Progenitor cell of endocrine pancreas (in vitro differentiated cells): ENCODE data around the gene MAPK9. TPM values are rescaled to one million over a fixed set of nuclear protein-coding genes. Genes with fewer than 3 reads are reported as not detected.
"Not testable (repeated sequence)": the region's sequence is repeated elsewhere in the genome, so short reads cannot be mapped to it uniquely, and the experiment has no call there.

Source experiments
- DNase-seq: peaks from one replicate; pipeline ENCODE4 v3.0.0; 2021; ENCODE audit warnings: low spot score; ENCODE audit not compliant: unreplicated experiment
- H3K27ac Mint-ChIP-seq: 2 replicates; pipeline ENCODE4 v1.8.0; 2021; ENCODE audit warnings: mild to moderate bottlenecking, moderate library complexity, mixed read lengths
- H3K27me3 Mint-ChIP-seq: 2 replicates; pipeline ENCODE4 v1.8.0; 2021; ENCODE audit warnings: mixed read lengths
- H3K36me3 Mint-ChIP-seq: 2 replicates; pipeline ENCODE4 v1.8.0; 2022; ENCODE audit warnings: mixed read lengths; ENCODE audit not compliant: insufficient read depth
- H3K4me1 Mint-ChIP-seq: 2 replicates; pipeline ENCODE4 v1.8.0; 2021; ENCODE audit warnings: low read depth, mixed read lengths
- H3K4me3 Mint-ChIP-seq: 2 replicates; pipeline ENCODE4 v1.8.0; 2021; ENCODE audit warnings: low read depth, mild to moderate bottlenecking, moderate library complexity, mixed read lengths
- H3K9me3 Mint-ChIP-seq: 2 replicates; pipeline ENCODE4 v1.8.0; 2021; ENCODE audit warnings: low read depth, mixed read lengths
- total RNA-seq: library from RNA; stranded (reverse); gene quantifications from 2 replicates; pipeline ENCODE4 v1.2.1, GENCODE V29; 2021
- TF ChIP-seq, protein P1 (sequence below): fragments of 200-600 bp; sonication (generic); IDR thresholded peaks from one replicate; pipeline ENCODE4 v1.5.0; 2021; ENCODE audit warnings: antibody characterized with exemption, mild to moderate bottlenecking; ENCODE audit not compliant: unreplicated experiment

MAPK9 gene
- total RNA-seq, 1 donor from 2014 or later, result 51.2 TPM

DNA sequence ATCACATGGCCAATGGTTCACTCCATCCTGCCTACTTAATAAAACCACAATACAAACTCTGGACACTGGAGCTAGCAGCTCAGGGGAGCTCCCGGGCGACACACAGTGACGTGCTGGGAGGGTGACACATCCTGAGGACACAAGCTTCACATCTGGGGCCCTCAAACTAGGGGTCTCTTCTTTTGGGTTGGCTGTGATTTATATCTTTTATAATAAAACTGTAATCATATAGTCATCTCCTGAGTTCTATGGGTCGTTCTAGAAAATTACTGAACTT is 12.1 kb upstream of the MAPK9 start:
- Mint-ChIP-seq H3K36me3 (no peaks in the 10 kb centered on the region), H3K27ac (no peak overlapping the region), H3K4me1 (no peaks in the 10 kb centered on the region), H3K27me3 (no peaks in the 10 kb centered on the region), H3K9me3 (no peaks in the 10 kb centered on the region), H3K4me3 (no peak overlapping the region)
- TF ChIP-seq, protein P1, sequence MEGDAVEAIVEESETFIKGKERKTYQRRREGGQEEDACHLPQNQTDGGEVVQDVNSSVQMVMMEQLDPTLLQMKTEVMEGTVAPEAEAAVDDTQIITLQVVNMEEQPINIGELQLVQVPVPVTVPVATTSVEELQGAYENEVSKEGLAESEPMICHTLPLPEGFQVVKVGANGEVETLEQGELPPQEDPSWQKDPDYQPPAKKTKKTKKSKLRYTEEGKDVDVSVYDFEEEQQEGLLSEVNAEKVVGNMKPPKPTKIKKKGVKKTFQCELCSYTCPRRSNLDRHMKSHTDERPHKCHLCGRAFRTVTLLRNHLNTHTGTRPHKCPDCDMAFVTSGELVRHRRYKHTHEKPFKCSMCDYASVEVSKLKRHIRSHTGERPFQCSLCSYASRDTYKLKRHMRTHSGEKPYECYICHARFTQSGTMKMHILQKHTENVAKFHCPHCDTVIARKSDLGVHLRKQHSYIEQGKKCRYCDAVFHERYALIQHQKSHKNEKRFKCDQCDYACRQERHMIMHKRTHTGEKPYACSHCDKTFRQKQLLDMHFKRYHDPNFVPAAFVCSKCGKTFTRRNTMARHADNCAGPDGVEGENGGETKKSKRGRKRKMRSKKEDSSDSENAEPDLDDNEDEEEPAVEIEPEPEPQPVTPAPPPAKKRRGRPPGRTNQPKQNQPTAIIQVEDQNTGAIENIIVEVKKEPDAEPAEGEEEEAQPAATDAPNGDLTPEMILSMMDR, result no peak
- DNase-seq, result no peak

DNA sequence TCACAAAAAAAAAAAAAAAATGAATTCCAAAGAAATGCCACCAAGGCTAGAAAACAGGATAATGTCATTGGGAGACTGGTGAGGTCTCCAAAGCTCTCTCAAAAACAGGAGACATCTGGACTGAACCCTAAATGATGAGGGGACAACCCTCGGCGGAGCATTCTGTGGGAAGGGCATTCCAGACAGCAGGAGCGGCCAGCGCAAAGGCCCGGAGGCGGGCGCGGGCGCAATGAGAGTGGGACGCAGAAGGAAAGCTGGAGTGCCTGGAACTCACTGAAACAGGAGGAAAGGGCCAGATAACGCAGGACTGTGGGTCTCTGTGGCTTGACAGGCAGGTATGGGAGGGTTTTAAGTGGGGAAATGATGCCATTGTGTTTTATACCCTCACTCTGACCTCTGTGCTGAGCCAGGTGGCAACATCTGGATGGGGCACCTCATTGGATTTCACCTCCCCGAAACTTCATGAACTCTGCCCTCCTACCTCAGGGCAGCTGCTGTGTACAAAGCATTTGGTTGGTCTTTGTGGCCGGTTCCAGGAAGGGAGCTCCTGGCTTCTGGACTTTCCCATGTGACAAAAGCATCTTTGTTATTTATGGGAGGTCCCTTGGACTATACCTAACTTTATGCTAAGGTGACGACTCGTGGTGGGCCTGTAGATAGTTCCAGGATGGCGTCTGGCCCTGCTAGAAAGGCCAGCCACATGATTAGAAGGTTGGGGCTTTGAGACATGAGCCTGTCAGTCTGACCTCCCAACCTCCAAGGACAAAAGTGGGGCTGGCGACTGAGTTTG is 11.5 kb upstream of the MAPK9 start:
- Mint-ChIP-seq H3K27me3 (no peaks in the 10 kb centered on the region), H3K4me1 (no peaks in the 10 kb centered on the region), H3K9me3 (no peaks in the 10 kb centered on the region), H3K36me3 (no peaks in the 10 kb centered on the region), H3K27ac (no peak overlapping the region), H3K4me3 (no peak overlapping the region)
- TF ChIP-seq, protein P1, result no peak
- no peak for DNase-seq

DNA sequence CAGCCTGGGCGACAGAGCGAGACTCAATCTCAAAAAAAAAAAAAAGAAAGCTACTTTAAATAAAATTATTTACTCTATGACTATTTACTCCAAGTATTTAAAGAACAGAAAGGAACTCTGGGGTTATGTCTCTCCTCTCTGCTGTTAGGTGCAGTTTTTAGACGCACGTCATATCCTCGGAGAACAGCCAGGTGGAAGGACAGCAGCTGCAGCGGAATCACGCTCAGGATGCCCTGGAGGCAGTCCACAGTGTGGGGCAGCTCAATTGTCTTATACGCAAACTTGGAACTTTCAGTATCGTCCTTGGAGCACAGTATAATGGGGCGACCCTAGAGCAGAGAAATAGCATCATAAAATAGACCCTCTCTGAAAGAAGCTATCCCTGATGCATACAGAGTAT is 10.4 kb upstream of the MAPK9 start:
- Mint-ChIP-seq H3K9me3 (no peaks in the 10 kb centered on the region), H3K27ac (no peak overlapping the region), H3K4me1 (peaks cover 2% of the 10 kb centered on the region), H3K36me3 (no peaks in the 10 kb centered on the region), H3K27me3 (no peaks in the 10 kb centered on the region), H3K4me3 (no peak overlapping the region)
- TF ChIP-seq, protein P1, result no peak
- DNase-seq, result no peak

DNA sequence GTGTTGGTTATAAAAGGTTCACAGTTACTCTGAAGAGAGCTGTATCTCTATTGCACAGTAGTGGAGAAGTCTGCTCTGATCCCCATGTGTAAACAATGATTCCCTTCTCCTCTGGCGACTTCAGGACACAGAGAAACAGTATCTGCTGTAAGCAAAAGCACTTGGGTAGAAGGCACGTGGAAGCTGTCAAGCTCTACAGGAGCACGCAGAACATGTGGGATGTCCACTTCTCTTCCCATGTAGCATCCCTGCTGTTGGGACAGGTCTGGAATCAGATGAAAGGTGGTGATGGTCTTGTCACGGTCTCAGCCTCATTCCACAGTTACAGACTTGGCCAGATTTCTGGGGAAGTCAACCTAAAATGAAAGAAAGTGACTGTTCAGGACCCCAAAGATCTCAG is 9.4 kb upstream of the MAPK9 start:
- Mint-ChIP-seq H3K4me3 (no peak overlapping the region), H3K27me3 (no peaks in the 10 kb centered on the region), H3K36me3 (no peaks in the 10 kb centered on the region), H3K27ac (no peak overlapping the region), H3K9me3 (no peaks in the 10 kb centered on the region), H3K4me1 (peaks cover 2% of the 10 kb centered on the region)
- TF ChIP-seq, protein P1, result no peak
- no peak for DNase-seq

DNA sequence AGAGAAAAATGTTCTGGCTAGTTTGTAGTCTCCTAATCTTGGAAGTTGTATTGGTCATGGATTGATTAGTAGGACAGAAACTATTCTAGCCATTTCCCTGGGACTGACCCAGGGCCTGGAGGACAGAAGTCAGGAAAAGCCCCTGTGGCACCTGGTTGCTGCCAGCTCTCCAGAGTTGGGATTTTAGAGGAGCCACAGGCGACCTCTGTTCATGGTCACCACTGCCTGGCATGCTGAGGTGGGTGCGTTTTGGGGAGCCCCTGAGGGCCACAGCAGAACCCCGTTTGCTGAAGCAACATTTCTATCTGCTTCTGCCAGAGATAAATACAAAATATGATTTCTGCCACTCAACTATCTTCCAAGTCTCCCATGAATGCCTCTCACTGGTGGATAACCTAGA is 7.6 kb upstream of the MAPK9 start:
- Mint-ChIP-seq H3K4me3 (no peak overlapping the region), H3K4me1 (peaks cover 2% of the 10 kb centered on the region), H3K27ac (no peak overlapping the region), H3K9me3 (no peaks in the 10 kb centered on the region), H3K36me3 (no peaks in the 10 kb centered on the region), H3K27me3 (no peaks in the 10 kb centered on the region)
- no peak for DNase-seq
- TF ChIP-seq, protein P1, result no peak

DNA sequence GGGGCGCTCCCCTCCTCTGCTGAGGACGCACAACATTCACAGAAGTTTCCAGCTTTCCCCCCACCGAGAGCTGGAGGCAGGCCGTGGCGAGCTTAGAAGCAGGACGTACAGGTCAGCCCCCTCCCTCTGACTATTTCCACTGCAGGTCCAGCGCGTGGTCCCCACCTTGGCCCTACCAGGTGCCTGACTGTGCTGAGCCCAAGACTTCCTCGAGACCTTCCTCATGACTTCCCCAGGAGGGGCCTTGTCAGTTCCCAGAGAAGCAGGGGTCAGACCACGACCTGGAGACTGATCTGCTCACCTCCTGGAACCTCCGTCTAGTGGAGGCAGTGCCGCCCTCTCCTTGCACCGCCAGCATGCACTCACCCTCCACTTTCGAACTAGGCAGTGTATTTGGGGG is 7.1 kb upstream of the MAPK9 start:
- not testable (repeated sequence) for H3K9me3 Mint-ChIP-seq, H3K36me3 Mint-ChIP-seq, H3K4me3 Mint-ChIP-seq, DNase-seq, H3K4me1 Mint-ChIP-seq, H3K27me3 Mint-ChIP-seq
- H3K27ac Mint-ChIP-seq, result peak overlapping the region; percentile 60
